Fibroblast of the conjunctiva (primary cell): ENCODE measurements around the gene PTCSC3.

Experiments used
- DNase-seq: peaks from one replicate; pipeline ENCODE4 v3.0.0-alpha.2; 2010; ENCODE audit warnings: low read depth

The PTCSC3 gene

GRCh38 chr14:36176524-36176923, at the start of gene PTCSC3:
Gene PTCSC3 (minus strand): TSS chr14:36176722.
- no peak for DNase-seq

DNA sequence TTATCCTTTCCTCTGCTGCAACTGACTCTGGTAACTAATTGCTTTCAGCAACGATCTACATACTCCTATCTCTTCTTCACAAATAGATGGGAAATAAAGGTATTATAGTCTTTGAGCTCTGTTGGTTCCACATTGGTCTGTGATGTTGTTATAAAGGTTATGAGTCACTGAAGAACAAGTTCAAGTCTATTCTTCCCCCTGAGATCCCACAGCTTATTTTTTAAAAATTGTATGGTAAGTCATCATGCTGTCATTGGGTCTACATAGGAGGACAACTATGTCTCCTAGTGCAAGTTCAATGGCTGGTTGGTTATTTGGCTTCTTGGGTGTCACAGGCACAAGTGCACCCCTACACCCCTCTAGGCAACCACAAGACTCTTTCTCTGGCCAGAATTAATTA, 49.6 kb upstream of the PTCSC3 start:
- DNase-seq, result no peak

GRCh38 chr14:36224176-36224575, 47.7 kb upstream of the PTCSC3 start:
- DNase-seq, result no peak

- no peak for DNase-seq
These were observed 47.0 kb upstream of the PTCSC3 start for GRCh38 chr14:36223558-36223957.

DNA sequence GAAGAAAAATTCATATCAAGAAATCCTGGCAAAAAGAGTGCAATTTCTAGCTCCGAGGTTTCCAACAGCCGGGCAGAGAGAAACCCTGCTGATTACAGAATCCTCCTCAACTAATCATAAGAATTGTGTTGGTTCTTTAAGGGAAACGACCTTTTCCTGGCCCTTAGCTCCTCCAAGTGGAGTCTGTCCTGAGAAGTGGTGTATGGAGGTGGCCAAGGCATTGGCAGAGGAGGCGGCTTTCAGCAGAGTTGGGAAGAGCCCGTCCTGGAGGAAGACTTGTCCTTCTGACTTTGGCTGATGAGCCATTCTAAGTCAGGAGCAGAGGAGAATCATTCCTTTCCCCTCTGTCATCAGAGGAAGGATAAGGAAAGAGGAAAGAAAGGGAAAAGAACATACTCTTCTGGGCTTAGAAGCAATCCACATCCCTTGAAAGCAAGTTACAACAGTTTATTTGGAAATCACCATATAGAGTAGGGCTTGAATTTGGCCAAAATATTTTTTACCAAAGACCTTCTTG, 46.5 kb upstream of the PTCSC3 start:
- DNase-seq, result no peak

- DNase-seq, result no peak
These were observed 45.8 kb upstream of the PTCSC3 start for GRCh38 chr14:36222337-36222736.

DNA sequence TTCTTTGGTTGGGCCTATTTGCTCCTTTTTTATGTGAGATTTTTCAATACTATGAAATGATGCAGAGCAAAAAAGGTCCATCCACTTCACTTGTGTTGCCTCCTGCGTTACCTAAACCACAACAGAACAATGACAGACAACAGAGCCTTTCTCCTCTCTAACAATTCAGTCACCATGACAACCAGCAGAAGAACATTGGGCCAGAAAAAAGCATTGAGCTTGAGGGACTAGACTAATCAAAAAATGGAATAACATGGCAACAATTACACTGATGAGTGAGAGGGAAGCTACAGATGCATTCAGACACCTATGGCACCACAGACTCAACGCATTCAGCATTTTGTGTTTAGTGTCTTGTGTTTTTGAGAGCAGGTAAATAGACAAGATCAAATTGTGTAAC, 44.6 kb upstream of the PTCSC3 start:
- no peak for DNase-seq

DNA sequence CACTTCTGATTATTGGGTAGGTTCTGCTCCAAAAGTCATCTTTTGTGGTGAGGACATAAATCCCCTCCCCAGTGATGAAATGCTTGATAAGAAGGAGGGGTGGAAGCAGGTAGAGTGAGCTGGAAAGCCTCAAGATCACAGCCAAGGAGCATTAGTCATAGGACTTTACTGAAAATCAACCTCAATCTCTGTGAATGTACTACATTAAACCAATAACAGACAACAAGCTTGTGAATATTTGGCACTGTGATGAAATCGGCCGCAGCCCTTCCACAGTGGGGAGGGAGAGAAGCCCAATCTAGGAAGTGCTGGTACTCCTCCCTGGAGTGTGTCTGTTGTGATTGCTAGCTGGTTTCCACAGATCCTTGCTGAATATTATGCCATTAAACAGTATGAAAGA, 41.2 kb upstream of the PTCSC3 start:
- DNase-seq, result no peak

GRCh38 chr14:36217027-36217426, 40.5 kb upstream of the PTCSC3 start:
- DNase-seq, result no peak

DNA sequence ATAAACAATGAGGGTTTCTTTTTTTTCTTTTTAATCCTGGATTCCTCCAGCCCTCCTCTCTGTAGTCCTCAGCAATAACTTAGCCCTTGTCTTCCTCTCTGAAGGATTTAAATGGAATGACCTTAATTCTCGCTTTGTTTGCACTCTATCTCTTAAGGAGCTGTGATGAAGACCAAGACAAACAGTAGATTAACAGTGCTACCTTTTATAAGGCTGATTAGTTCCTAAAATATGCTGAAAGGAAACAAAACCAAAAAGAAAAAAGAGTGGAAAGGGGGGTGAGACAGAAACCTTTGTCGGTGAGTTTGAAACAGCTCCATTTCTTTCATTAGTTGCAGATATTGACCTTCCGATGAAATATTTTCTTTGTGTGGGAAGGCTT, 38.7 kb upstream of the PTCSC3 start:
- DNase-seq, result no peak

- DNase-seq, result no peak
These were observed 38.1 kb upstream of the PTCSC3 start for GRCh38 chr14:36214476-36215216.

- DNase-seq, result no peak
These were observed 36.5 kb upstream of the PTCSC3 start for GRCh38 chr14:36212987-36213386.

DNA sequence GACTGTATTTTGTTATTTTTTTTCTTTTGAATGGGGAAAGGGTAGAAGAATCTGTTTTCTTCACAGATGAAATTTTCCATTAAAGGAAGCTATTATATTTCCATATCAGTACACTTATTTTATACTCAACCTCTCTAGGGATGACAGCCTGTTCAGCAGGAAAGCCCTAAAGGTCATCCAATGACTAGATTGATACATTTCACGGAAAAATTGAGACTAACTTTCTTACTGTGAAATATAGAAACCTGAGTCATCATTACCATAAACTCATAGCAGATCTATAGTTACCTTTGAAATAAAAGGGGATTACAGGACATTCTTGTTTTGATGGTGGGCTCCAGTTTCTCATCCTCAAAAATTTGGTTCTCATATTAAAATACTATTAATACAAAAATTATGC, 36.1 kb upstream of the PTCSC3 start:
- DNase-seq, result no peak

GRCh38 chr14:36208690-36209278, 32.3 kb upstream of the PTCSC3 start:
- DNase-seq, result no peak

DNA sequence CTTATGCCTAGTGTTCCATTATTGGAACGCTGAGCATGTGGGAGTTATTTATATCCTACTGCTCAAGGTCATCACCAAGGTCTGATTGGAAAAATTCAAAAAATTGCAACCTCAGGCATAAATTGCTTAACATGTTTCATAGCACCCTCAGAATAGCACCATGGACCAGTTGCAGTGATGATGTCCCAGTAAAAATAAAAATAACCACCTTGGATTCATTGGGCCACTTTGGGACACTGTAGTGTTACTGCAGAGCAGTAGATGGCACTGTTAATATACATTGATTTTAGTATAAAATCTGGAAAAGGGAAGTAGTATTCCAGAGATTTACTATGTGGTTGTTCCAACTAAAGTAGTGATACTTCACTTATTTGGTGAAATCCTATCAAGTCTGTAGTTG, 31.0 kb upstream of the PTCSC3 start:
- no peak for DNase-seq

DNA sequence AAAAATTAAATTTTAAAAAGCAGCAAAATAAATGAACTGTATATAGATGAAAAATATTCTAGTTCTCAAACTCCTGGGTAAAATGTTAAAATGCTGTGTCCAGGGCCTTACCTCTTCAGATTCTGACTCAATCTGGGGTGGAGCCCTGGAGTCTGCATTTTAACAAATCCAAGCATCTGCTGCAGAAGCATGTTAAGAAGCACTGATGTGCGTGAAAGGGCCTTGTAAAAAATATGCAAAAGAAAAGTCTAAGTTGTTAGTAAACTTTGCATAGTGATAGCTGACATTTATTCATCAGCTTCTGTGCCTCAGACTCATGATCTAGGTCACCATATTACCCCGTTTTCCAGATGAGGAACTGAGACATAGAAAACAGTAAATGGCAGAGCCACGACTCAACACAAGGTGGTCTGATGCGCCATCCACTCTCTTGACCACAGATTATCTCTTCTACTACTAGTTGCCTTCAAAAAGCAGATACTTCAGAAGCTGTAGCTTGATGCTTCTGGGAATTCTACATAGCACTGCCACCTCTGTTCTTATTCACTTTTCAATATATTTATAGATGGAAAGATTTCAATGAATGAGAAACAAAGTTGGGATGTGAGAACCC, 28.0 kb upstream of the PTCSC3 start:
- no peak for DNase-seq

DNA sequence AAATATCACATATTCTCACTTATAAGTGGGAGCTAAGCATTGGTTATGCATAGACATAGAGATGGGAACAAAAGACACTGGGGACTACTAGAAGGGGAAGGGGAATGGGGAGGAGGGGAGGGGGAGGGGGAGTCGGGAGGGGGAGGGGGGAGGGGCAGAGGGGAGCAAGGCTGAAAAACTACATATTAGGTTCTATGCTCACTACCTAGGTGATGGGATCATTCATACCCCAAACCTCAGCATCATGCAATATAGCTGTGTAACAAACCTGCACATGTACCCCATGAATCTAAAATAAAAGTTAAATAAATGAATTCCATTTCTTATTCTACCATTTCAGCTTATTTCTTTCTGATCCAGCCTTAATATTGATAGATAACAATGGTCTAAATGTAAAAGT, 21.9 kb upstream of the PTCSC3 start:
- no peak for DNase-seq

DNA sequence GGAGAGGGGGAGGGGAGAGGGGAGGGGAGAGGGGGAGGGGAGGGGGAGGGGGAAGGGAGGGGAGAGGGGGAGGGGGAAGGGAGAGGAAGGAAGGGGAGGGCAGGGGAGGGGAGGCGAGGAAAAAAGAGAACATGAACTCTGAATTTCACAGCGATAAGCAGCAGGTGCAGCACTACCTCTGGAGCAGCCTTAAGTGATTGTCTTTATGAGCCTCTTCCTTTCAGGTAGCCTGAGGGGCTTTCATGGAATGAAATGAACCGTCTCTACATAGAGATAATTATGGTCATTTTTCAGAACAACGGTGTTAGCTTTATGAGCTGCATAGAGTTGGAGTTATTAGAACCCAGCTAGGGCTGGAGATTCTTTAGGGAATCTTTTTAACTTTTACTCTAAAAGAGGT, 18.1 kb upstream of the PTCSC3 start:
- no peak for DNase-seq

DNA sequence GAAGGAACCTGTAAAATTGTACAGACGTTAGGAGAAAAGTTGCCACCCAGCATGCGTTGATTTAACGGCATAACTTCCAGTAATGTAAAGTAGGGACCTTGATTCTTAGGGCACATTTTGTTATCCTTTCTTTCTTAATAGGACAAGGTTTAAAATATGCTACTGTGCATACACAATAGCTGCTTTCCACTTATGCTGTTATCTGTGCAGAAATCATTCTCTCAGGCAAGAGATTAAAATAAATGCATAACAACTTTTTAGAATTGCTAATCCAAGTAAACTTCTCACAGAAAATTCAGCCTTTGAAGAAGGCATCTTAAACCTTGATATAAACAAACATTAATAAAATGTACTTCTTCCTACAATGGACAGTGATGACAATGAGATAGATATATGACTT, 16.0 kb upstream of the PTCSC3 start:
- DNase-seq, result no peak

DNA sequence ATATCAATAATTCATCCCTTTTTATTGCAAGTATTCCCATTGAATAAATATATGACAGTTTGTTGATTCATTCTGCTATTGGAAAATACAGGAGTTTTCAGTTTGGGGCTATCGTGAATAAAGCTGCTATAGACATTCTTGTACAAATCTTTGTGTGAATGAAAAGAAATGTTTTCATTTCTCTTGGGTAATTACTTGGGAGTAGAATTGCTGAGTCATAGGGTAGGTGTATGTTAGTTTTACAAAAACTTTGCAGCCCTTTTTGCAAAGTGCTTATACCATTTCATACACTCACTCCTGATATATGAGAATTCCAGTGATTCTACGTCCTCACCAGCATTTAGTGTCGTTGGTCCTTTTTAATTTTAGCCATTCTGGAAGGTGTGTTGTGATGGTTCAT, 6.9 kb upstream of the PTCSC3 start:
- no peak for DNase-seq

- DNase-seq, result no peak
These were observed 4.9 kb upstream of the PTCSC3 start for GRCh38 chr14:36181417-36181816.

DNA sequence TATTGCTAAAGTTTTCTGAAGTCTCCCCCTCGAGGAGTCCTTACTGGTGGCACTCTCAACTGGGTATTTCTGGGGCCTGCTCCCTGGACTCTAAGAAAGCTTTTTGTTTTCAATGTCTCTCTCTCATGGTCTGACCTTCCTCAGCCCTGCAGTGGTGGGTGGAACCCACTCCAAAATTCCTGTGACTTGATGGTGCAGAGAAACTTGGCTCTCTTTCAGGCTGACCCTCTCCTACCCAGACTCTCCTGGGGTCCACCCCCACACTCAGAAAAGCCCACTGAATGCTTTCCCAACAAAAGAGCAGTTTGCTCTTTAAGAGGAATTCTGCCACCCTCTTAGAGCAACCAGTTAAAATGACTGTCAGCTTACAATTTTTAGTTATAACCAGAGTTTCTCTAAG, 967 bp upstream of the PTCSC3 start:
- DNase-seq, result no peak

GRCh38 chr14:36174767-36175424, 1.6 kb downstream of the PTCSC3 start:
- DNase-seq, result no peak
